Measurements from ENCODE around the gene NOD2.

DNA sequence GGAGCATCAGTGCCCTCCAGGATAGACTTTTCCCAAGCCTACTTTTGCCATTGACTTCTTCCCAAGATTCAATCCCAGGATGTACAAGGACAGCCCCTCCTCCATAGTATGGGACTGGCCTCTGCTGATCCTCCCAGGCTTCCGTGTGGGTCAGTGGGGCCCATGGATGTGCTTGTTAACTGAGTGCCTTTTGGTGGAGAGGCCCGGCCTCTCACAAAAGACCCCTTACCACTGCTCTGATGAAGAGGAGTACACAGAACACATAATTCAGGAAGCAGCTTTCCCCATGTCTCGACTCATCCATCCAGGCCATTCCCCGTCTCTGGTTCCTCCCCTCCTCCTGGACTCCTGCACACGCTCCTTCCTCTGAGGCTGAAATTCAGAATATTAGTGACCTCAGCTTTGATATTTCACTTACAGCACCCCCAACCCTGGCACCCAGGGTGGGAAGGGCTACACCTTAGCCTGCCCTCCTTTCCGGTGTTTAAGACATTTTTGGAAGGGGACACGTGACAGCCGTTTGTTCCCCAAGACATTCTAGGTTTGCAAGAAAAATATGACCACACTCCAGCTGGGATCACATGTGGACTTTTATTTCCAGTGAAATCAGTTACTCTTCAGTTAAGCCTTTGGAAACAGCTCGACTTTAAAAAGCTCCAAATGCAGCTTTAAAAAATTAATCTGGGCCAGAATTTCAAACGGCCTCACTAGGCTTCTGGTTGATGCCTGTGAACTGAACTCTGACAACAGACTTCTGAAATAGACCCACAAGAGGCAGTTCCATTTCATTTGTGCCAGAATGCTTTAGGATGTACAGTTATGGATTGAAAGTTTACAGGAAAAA lies 38.8 kb downstream of the NOD2 start:
- TF ChIP-seq EZH2 (IDR thresholded peaks at IDR 0.05; ENCODE audit: insufficient read depth, poor library complexity, severe bottlenecking) (no peak), EZH2phosphoT487 (IDR thresholded peaks at IDR 0.05; ENCODE audit: insufficient read depth, low read depth) (no peak)
